ENCODE measurements around the gene DOCK3.
"Not testable (repeated sequence)": the region's sequence is repeated elsewhere in the genome, so short reads cannot be mapped to it uniquely, and the experiment has no call there.

DOCK3 gene

DNA sequence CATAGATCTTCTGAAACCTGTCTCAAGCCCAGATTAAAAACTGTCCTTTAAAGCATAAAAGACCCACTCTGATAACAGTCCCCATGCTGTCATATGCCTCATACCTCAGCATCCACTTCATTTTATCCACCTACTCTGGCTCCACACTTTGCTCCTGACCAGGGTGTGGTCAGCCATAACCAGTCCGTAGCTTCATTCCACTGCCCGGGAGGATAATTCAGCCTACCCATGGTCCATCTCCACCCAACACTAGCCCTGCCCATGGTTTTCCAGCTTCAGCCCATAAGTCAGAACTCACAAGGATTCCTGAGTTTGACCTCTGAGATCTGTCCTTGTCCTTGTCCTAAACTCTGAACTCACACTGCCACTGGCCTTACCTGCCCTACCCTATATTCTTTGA, 448.2 kb downstream of the DOCK3 start:
- Histone ChIP-seq H3K36me3 (no peaks in the 10 kb centered on the region), H3K9me3 (peaks cover 0 to 9% (median 4%) of the 10 kb centered on the region in 3 donors), H3K27me3 (no peaks in the 10 kb centered on the region), H3K4me1 (no peaks in the 10 kb centered on the region), H3K4me3 (no peak overlapping the region), H3K27ac (no peak overlapping the region)
- TF ChIP-seq, protein P1, sequence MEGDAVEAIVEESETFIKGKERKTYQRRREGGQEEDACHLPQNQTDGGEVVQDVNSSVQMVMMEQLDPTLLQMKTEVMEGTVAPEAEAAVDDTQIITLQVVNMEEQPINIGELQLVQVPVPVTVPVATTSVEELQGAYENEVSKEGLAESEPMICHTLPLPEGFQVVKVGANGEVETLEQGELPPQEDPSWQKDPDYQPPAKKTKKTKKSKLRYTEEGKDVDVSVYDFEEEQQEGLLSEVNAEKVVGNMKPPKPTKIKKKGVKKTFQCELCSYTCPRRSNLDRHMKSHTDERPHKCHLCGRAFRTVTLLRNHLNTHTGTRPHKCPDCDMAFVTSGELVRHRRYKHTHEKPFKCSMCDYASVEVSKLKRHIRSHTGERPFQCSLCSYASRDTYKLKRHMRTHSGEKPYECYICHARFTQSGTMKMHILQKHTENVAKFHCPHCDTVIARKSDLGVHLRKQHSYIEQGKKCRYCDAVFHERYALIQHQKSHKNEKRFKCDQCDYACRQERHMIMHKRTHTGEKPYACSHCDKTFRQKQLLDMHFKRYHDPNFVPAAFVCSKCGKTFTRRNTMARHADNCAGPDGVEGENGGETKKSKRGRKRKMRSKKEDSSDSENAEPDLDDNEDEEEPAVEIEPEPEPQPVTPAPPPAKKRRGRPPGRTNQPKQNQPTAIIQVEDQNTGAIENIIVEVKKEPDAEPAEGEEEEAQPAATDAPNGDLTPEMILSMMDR (IDR thresholded peaks at IDR 0.05) = no peak
- intact Hi-C loops (cut with DNase I; ENCODE audit: low total_unique reads) = no loop called here
- no peak for DNase-seq

DNA sequence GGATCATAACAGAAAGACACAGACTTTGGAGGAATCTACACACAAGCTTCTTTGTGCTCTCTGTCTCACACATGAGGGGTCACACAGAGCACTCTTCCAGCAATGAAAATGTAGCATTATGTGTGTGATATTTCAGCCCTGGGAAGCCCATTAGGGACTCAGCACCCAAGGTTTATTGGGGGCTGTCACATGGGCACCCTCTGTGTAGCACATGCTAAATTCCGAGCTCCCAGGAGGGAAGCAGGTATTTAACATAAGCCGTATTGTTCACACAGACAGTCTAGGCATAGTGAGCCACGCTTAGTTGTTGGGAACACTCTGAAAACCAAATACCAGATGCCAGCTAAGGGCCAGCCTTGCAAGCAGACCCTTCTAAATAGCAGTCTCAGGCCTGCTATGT, 448.8 kb downstream of the DOCK3 start:
- no peaks in the 10 kb centered on the region for H3K36me3 ChIP-seq
- intact Hi-C loops (cut with DNase I; ENCODE audit: low total_unique reads) = no loop called here

DNA sequence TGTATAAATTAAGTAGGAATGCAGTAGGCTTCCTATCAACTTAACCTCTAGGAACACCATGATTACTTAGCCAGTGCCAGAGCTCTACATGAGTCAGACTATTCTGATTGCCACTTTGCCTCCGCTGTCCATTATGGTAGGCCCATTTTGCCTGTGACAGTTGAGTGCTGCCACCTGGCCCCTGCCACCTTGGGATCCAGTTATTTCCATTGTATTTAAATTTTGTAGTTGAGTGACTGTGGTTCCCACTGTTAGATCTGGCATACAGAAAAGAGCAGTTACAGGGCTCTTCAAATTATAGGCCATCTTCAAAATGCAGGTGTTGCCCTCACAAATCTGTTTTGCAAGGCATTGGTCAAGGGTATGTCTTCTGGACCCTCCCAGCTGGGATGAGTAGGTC, 456.9 kb downstream of the DOCK3 start:
- peaks cover 0 to 29% (median 19%) of the 10 kb centered on the region in 3 donors for H3K9me3 ChIP-seq
- H3K27me3 ChIP-seq; DNase-seq; H3K4me1 ChIP-seq; H3K4me3 ChIP-seq; intact Hi-C loops (cut with DNase I; ENCODE audit: low total_unique reads); H3K27ac ChIP-seq; H3K36me3 ChIP-seq: not testable (repeated sequence)

More for the DNA sequence above, 448.8 kb downstream of the DOCK3 start:
- TF ChIP-seq, protein P1 (IDR thresholded peaks at IDR 0.05) = no peak
- Histone ChIP-seq H3K9me3 (peaks cover 0 to 7% (median 4%) of the 10 kb centered on the region in 3 donors), H3K27me3 (no peaks in the 10 kb centered on the region), H3K27ac (no peak overlapping the region), H3K4me1 (no peaks in the 10 kb centered on the region), H3K4me3 (no peak overlapping the region)
- DNase-seq = no peak

DNA sequence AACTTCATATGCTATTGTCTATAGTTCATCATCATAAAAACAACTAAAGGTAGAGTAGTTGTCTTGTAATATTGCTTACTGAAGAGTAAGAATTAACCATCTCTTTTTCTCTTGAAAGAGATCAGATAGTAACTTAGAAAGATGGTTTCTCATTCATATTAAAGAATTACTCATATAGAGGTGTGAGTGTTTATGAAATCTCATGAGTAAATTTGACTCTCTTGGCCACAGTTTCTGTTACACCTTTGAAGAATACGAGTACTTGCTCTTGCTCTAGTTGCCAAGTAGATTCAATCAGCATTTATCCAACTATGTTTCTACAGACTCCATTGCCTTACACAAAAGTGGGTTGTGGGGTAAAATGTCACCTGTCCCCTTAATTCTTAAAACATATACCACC, 463.0 kb downstream of the DOCK3 start:
- no peak overlapping the region for H3K27ac ChIP-seq
- H3K27me3 ChIP-seq = no peaks in the 10 kb centered on the region
- peaks cover 0 to 5% (median 0%) of the 10 kb centered on the region in 3 donors for H3K9me3 ChIP-seq
- no peaks in the 10 kb centered on the region for H3K4me1 ChIP-seq
- no peak for DNase-seq
- TF ChIP-seq, protein P1 (IDR thresholded peaks at IDR 0.05) = no peak
- no peak overlapping the region for H3K4me3 ChIP-seq
- intact Hi-C loops (cut with DNase I; ENCODE audit: low total_unique reads) = no loop called here
- H3K36me3 ChIP-seq = no peaks in the 10 kb centered on the region

DNA sequence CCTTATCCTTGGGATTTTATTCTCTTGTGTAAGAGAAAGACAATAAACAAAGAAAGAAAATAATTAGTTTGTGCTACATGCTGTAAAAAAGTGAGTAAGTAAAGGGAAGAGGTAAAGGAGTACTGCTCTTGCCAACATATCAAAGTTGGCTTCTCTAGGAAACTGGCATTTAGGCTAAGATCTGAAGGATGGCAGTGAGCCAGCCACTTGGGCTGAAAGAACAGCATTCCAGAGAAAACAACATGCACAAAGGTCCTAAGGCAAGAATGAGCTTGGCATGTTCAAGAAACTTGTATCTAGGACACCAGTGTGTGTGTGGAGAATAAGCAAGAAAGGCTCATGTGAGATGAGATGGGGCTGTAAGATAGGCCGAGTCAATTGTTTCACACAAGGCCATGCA, 464.9 kb downstream of the DOCK3 start:
- H3K36me3 ChIP-seq = no peaks in the 10 kb centered on the region
- intact Hi-C loops (cut with DNase I; ENCODE audit: low total_unique reads) = no loop called here
- H3K27me3 ChIP-seq = no peaks in the 10 kb centered on the region
- no peak for DNase-seq
- H3K4me3 ChIP-seq = no peak overlapping the region
- H3K9me3 ChIP-seq = no peaks in the 10 kb centered on the region
- H3K27ac ChIP-seq = no peak overlapping the region
- TF ChIP-seq, protein P1 (IDR thresholded peaks at IDR 0.05) = no peak
- H3K4me1 ChIP-seq = no peaks in the 10 kb centered on the region

DNA sequence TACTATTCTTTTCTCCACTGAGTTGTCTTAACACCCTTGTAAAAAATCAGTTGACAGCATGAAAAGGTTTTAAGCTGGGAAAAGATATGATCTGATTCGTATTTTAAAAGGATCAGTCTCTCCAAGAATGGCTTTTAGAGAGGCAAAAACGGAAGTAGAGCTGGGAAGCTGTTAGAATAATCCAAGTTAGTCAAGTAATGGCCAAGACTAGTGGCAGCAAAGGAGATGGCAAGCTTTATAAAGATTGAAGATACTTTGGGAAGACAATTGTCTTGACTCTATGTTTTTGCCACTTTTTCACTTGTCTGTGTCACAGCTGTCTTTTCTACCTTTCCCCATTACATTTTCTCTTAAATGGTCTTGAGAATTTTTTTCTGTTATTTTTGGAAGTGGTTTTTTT, 466.8 kb downstream of the DOCK3 start:
- H3K4me1 ChIP-seq = no peaks in the 10 kb centered on the region
- no peaks in the 10 kb centered on the region for H3K27me3 ChIP-seq
- H3K36me3 ChIP-seq = no peaks in the 10 kb centered on the region
- TF ChIP-seq, protein P1 (IDR thresholded peaks at IDR 0.05) = no peak
- intact Hi-C loops (cut with DNase I; ENCODE audit: low total_unique reads) = no loop called here
- no peak for DNase-seq
- H3K4me3 ChIP-seq = no peak overlapping the region
- H3K9me3 ChIP-seq = no peaks in the 10 kb centered on the region
- no peak overlapping the region for H3K27ac ChIP-seq

Data from tibial artery (tissue), 4 donors.